Tibial nerve (tissue), 4 donors: Measurements from ENCODE around the gene CCDC74B. TPM values are rescaled to one million over a fixed set of nuclear protein-coding genes. Genes with fewer than 3 reads are reported as not detected.
A peak's percentile ranks its signal among the peaks of the same experiment; 100 is the strongest.
"Not testable (repeated sequence)": the region's sequence is repeated elsewhere in the genome, so short reads cannot be mapped to it uniquely, and the experiment has no call there.

Source experiments
- DNase-seq, 2 donors: peaks; one replicate each; pipeline ENCODE4 v3.0.0-alpha.2; 2019; ENCODE audit warnings: low spot score in 2 of 2
- H3K27ac ChIP-seq, 4 donors: fragments of 200-600 bp; sonication (generic) in 3 of 4; one replicate each; pipeline ENCODE4 v1.5.1; 2017 to 2019; ENCODE audit warnings: mild to moderate bottlenecking in 1 of 4
- H3K27me3 ChIP-seq, 2 donors: fragments of 200-600 bp; sonication (generic) in 1 of 2; one replicate each; pipeline versions ENCODE4 v1.5.1 to v1.6.0; 2017 to 2019
- H3K36me3 ChIP-seq, 3 donors: fragments of 200-600 bp; sonication (generic); one replicate each; pipeline ENCODE4 v1.5.1; 2018 to 2019
- H3K4me1 ChIP-seq, 4 donors: fragments of 200-600 bp; sonication (generic) in 3 of 4; one replicate each; pipeline ENCODE4 v1.5.1; 2017 to 2019
- H3K4me3 ChIP-seq, 4 donors: fragments of 200-600 bp; sonication (generic) in 3 of 4; one replicate each; pipeline ENCODE4 v1.5.1; 2017 to 2019; ENCODE audit warnings: mild to moderate bottlenecking in 1 of 4, moderate library complexity in 1 of 4
- H3K9me3 ChIP-seq, 4 donors: fragments of 200-600 bp; sonication (generic) in 3 of 4; one replicate each; pipeline ENCODE4 v1.5.1; 2017 to 2019
- CTCF ChIP-seq, 5 experiments: fragments of 200-600 bp in 3 of 5; fragments of 450-650 bp in 2 of 5; sonication (generic) in 3 of 5; IDR thresholded peaks; one replicate each; pipeline ENCODE4 v1.5.1; 2016 to 2019; ENCODE audit warnings: antibody characterized with exemption in 5 of 5, mild to moderate bottlenecking in 3 of 5, moderate library complexity in 2 of 5
- EP300 ChIP-seq, 2 donors: sonication (generic); formaldehyde crosslinking; IDR thresholded peaks; one replicate each; pipeline ENCODE4 v1.6.1; 2017; ENCODE audit warnings: antibody characterized with exemption in 2 of 2, mild to moderate bottlenecking in 1 of 2
- POLR2A ChIP-seq, 2 donors: fragments of 450-650 bp; IDR thresholded peaks; one replicate each; pipeline ENCODE4 v1.6.1; 2017; ENCODE audit warnings: antibody characterized with exemption in 2 of 2, mild to moderate bottlenecking in 2 of 2, moderate library complexity in 2 of 2
- WGBS, 2 donors: methylation state at CpG; one replicate each; pipeline ENCODE4 v1.1.5; 2018; 5-methylcytosine and 5-hydroxymethylcytosine counted together
- total RNA-seq, 4 donors: library from RNA; depleted of rRNA; stranded (reverse); fragments of >200 nt; gene quantifications; one replicate each; pipeline ENCODE4 v1.1.0, GENCODE V29; 2016

The CCDC74B gene
- total RNA-seq, 4 donors from 2014 or later: 7.2 to 32.6 (median 23.3) TPM

DNA sequence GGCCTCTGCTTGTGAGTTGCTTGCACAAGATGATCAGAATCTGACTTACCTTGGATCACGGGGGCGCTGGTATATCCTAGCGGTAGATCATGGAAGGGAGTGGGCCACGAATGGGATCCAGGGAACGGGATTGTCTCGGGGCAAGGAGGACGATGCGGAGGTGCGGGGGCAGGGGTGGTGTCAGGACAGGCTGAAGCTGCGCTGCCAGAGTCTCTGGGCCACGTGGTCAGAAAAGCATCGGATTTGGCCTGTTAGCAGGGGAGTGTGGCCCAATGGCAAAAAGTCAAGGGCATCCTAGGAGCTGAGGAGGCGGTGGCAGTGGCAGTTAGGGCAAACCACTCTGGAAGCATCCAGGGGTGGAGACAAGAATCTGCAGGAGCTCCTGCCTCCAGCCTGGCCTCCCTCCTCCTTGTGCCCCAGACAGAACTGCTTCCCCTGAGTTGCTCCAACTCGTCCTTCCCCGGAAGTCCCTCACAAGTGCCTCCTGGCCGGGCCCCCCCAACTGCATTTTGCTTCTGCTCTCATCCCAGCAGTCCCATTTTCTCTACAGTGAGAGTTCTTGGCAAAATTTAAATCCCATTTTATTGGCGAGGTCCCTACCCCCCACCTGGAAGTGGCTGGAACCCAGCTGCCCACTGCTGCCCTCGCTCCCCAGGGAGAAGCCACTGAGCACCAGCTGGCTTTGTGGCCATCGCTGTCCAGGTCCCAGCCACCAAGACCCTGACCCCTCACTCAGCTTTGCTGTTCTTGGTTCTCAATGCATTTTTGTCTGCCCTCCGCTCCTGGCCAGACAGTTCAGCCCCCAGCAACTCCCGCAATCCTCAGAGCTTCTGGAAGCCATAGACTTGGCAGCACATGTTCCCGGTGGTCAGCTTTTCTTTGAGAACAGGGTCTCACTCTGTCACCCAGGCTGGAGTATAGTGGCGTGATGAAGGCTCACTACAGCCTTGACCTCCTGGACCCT is 5.6 kb upstream of the CCDC74B start:
- TF ChIP-seq EP300 (IDR thresholded peaks at IDR 0.05) (no peak), POLR2A (IDR thresholded peaks at IDR 0.05) (no peak), CTCF (IDR thresholded peaks at IDR 0.05) (no peak)
- H3K9me3 ChIP-seq: no peaks in the 10 kb centered on the region
- peaks cover 0 to 49% (median 0%) of the 10 kb centered on the region in 3 donors for H3K36me3 ChIP-seq
- H3K27ac ChIP-seq: no peak overlapping the region
- WGBS, 2 donors: 88 to 90% methylated on average over 23 of the region's 23 CpGs
- no peak overlapping the region for H3K4me3 ChIP-seq
- H3K27me3 ChIP-seq: no peaks in the 10 kb centered on the region
- no peaks in the 10 kb centered on the region for H3K4me1 ChIP-seq
- DNase-seq: no peak

GRCh38 chr2:130148515-130148914 is 3.6 kb upstream of the CCDC74B start:
- WGBS, 2 donors: 66 to 68% methylated on average over 6 of the region's 6 CpGs
- not testable (repeated sequence) for DNase-seq, H3K9me3 ChIP-seq, H3K27me3 ChIP-seq, H3K4me3 ChIP-seq, H3K27ac ChIP-seq
- H3K4me1 ChIP-seq: peaks cover 0 to 10% (median 0%) of the 10 kb centered on the region in 4 donors
- H3K36me3 ChIP-seq: peaks cover 0 to 29% (median 0%) of the 10 kb centered on the region in 3 donors

- not testable (repeated sequence) for H3K9me3 ChIP-seq, H3K27me3 ChIP-seq, H3K27ac ChIP-seq, DNase-seq, H3K36me3 ChIP-seq
- peaks cover 0 to 10% (median 0%) of the 10 kb centered on the region in 4 donors for H3K4me1 ChIP-seq
- H3K4me3 ChIP-seq: peak overlapping the region in 3 of 4 donors; percentile 4 to 52 (median 28)
- 49 to 58% methylated on average over 16 to 18 of the region's 28 CpGs for WGBS, 2 donors
Observed at GRCh38 chr2:130143266-130144039, 1.5 kb downstream of the CCDC74B start.

GRCh38 chr2:130142396-130143265 is 2.3 kb downstream of the CCDC74B start:
- H3K36me3 ChIP-seq, H3K4me3 ChIP-seq, H3K27me3 ChIP-seq, DNase-seq, H3K9me3 ChIP-seq, H3K27ac ChIP-seq: not testable (repeated sequence)
- peaks cover 0 to 10% (median 0%) of the 10 kb centered on the region in 4 donors for H3K4me1 ChIP-seq
- 77 to 82% methylated on average over 6 to 8 of the region's 13 CpGs for WGBS, 2 donors

DNA sequence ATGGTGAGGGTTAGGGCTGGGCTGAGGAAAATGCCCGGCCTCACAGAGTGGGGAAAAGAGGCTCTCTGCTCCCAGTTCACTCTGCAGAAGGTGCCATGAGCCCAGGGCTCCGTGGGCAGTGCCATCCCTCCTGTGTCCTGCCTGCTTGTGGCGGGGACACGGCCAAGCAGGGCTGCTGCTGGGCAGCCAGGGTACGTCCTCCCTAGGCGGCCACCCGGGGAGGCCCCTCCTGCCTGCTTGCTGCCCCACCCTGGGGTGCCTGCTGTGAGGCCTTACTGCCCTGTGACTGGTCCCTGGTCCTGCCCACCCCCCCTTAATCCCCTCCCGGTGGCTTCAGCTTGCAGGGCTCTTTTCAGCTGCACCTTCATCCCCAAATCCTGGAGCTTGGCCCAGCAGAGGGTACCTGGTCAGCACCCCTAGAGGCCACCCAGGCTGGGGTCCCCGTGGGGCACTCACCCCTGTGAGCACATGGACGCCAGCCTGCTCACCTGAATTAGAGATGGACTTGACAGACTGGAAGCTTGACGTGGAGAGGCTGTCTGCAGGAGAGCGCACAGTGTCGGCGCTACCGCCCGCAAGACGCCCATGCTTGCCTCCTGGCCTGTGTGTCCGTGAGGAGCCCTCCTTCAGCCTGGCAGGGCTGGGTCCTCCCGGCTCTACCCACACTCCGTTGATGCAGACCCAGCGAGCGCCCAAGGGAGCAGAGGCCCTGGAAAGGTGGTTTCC is 3.1 kb downstream of the CCDC74B start:
- WGBS, 2 donors: 85 to 100% methylated on average over 3 to 8 of the region's 22 CpGs
- H3K4me3 ChIP-seq, H3K36me3 ChIP-seq, H3K27me3 ChIP-seq, H3K9me3 ChIP-seq, H3K27ac ChIP-seq, DNase-seq: not testable (repeated sequence)
- H3K4me1 ChIP-seq: peaks cover 0 to 10% (median 0%) of the 10 kb centered on the region in 4 donors

DNA sequence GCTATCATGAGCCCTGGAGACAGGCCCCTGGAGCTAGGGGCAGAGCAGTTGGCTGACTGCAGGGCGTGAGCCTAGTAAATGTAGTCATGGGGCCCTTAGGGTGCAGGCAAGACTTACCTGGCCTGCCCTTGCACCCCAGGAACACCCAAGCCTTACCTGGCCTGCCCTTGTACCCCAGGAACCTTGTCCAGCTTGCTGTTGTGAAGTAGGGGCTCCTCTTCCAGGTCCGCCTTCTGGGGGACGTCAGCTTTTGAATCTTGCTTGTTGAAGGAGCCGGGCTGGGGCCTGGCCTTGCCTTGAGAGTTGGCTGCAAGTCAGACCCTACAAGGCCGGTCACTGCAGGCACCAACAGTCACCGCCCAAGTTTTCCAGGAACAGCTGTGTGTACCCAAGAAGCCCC is 3.9 kb downstream of the CCDC74B start:
- not testable (repeated sequence) for H3K4me3 ChIP-seq, H3K27me3 ChIP-seq, H3K36me3 ChIP-seq, DNase-seq, H3K27ac ChIP-seq, H3K9me3 ChIP-seq
- WGBS, 2 donors: no CpG with 5 or more reads among the region's 6 CpGs
- peaks cover 0 to 10% (median 0%) of the 10 kb centered on the region in 4 donors for H3K4me1 ChIP-seq

GRCh38 chr2:130140516-130140915 is 4.4 kb downstream of the CCDC74B start:
- not testable (repeated sequence) for H3K4me3 ChIP-seq, H3K36me3 ChIP-seq, H3K27me3 ChIP-seq, H3K27ac ChIP-seq, DNase-seq, H3K9me3 ChIP-seq
- WGBS, 2 donors: 100% methylated on average over 1 of the region's 7 CpGs; no CpG with 5 or more reads in 1 of the 2 donors
- peaks cover 0 to 10% (median 0%) of the 10 kb centered on the region in 4 donors for H3K4me1 ChIP-seq

GRCh38 chr2:130139331-130140280 is 5.3 kb downstream of the CCDC74B start:
- not testable (repeated sequence) for DNase-seq, H3K4me1 ChIP-seq, H3K9me3 ChIP-seq, H3K4me3 ChIP-seq, H3K36me3 ChIP-seq, H3K27ac ChIP-seq, H3K27me3 ChIP-seq
- 86 to 93% methylated on average over 17 to 24 of the region's 30 CpGs for WGBS, 2 donors

DNA sequence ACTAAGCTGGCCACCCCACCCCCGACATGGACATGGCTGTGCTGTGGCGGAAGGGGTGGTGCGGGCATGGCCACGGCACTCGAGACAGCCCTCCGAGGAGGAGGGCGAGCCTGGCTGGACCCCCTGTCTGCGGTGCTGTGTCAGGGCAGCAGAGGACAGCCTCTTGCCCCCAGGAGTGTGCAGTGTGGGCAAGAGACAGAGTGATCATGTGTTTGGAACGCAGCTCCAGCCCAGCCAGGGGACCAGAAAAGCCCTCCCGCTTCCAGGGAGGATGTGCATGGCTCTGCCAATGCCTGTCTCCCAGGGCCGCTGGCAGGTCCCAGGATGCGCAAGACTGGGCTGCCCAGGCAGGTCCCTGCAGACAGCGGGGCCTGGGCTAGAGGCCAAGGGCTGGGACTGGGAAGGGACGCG is 6.1 kb downstream of the CCDC74B start:
- H3K36me3 ChIP-seq, H3K4me3 ChIP-seq, H3K27me3 ChIP-seq, H3K27ac ChIP-seq, H3K9me3 ChIP-seq, H3K4me1 ChIP-seq, DNase-seq: not testable (repeated sequence)
- 80 to 100% methylated on average over 1 of the region's 15 CpGs for WGBS, 2 donors

DNA sequence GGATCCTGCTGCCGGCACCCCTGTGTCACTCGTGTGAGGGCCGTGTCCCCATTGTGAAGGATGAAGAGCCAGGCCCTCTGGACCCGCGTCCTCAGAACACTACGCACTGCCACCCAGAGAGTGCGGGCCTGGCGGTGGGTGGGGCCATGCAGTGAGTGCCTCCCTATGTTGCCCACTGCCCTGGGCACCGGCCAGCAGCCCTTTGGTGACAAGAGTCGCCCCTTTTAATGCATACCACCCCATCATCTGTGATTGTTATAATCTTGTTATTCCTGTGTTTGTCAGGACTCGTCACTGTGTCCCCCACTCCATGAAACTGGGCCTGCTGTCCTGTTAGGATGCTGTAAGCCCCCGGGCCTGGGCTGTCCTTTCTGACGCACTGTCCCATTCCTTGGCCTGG is 6.6 kb downstream of the CCDC74B start:
- H3K27me3 ChIP-seq, H3K36me3 ChIP-seq, H3K4me1 ChIP-seq, H3K9me3 ChIP-seq, H3K27ac ChIP-seq, DNase-seq, H3K4me3 ChIP-seq: not testable (repeated sequence)
- 100% methylated on average over 1 of the region's 13 CpGs; no CpG with 5 or more reads in 1 of the 2 donors for WGBS, 2 donors
